Urothelium cell line (cell line): ENCODE data around the gene GMPR.

Experiments used
- DNase-seq: peaks from one replicate; pipeline ENCODE4 v3.0.0; 2011; ENCODE audit warnings: low spot score, mixed read lengths
- FAIRE-seq: peaks from 2 replicates; lab custom pipeline; 2011; peaks lifted over from hg19 to GRCh38; lab: Jason Lieb, UNC

The GMPR gene

DNA sequence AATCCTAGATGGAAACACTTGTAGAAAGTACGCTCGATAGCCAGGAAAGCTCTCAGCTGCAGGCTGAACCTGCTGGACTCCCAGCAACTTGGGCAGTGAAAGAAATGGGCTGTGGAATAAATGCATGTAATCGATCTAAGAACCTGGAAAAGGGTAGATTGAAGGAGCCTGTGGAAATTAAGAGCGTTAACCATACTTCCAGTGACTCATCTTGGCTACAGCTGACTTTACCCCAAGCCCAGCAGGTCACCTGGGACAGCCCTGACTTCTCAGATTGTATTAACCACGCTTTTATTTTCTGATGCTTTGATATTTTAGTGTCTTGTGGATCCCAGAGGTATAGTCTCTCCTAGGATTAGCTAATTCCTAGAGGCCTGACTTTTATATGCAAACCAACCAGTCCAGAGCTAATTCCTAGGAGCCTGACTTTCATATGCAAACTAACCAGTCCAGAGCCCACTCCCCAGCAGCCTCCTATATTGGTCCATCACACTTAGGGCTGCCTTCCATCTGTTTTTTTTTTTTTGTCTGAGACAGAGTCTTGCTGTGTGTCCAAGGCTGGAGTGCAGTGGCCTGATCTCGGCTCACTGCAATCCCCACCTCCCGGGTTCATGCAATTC lies 86.3 kb downstream of the GMPR start:
- DNase-seq (no peak), FAIRE-seq (no peak)

DNA sequence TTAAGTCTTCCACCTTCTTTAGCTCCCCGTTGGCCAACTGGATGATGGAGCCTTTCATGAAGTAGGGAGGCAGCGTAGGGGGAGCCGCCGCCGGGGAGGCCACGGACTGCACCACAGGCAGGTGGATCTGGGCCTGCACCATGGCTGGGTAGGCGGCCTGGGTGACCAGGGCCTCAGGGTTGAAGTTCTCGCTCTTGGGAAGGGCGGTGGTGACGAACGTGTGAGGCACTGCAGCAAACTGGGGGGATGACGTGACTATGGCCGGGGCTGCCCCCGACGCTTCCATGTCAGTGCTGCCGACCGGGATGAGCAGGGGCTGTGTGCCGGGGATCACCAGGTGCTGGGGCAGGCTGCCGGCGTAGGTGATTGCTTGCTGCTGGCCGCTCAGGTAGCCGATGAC lies 88.1 kb downstream of the GMPR start:
- no peak for DNase-seq
- no peak for FAIRE-seq

DNA sequence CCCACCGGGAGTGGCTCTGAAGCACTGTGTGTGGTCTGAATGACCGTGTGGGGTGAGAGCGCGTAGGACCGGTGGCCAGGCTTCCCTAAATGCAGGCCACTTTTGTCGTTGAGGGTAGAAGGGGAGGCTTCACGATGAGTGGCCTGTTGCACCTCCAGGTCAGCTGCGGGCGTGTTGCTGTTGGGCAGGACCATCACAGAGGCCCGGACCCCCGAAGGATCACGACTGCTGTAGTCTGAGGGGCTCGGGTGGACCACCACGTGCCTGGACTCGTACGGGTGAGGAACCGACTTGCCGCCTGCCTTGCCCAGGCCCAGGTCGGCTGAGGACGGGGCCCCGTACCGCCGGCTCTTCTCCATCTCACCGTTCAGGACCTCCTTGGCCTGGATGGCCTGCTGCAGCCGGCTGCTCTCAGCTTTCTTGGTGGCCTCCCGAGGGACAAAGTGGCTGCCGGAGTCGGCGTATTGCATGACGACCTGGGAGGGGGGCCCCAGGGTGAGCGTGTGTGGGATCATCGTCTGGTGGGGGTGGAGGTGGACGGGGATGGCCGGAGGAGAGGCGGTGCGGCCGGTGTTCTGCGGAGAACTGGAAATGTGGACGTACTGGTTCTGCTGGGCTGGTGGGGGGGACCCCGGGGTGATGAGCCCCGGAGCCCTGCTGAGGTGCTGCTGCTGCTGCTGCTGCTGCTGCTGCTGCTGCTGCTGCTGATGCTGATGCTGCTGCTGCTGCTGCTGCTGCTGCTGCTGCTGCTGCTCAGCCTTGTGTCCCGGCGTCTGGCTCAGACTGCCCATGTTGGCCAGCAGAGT lies 88.8 kb downstream of the GMPR start:
- no peak for DNase-seq
- FAIRE-seq, result no peak

DNA sequence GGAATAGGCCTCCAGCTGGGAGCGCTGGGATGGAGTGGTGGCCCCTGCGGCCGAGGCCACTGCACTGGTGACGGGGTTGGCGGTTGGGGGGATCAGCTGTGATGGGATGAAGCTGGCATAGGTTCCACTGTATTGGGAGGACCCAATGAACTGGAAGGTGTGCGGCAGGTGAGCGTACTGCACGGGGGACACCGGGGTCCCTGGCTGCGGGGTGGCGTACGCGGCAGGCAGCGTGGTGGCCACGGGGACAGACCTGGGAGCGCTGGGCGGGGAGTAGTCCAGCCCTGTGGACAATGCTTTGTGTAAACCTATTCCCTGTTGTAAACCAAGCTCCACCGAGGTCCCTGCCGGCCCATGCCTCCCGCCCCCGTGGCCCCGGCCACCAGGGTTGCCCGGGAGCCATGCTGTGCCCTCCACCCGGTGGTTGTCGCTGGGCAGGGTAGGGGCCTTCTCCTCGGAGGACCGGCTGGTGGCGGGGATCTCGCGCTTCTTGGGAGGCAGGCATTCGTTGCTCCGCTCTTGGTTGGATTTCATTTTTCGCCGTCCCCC lies 89.5 kb downstream of the GMPR start:
- DNase-seq (no peak), FAIRE-seq (no peak)

DNA sequence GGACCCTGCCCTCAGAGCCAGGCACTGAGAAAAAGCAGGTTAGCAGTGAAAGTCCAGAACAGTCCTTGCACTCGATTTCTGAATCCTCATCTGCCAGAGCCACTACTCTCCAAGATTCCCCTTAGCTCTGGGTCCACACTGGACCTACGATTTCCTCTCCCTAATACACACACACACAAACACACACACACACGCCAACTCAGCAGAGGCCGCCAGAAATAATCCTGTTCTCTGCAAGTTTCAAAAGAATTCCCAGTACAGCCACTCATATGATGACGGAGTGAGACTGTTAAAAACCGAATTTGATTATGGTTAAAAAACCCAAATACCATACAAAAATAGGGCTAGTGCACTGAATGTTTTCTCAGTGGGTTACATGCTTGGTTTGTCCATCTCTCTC lies 90.8 kb downstream of the GMPR start:
- no peak for FAIRE-seq
- DNase-seq, result no peak

DNA sequence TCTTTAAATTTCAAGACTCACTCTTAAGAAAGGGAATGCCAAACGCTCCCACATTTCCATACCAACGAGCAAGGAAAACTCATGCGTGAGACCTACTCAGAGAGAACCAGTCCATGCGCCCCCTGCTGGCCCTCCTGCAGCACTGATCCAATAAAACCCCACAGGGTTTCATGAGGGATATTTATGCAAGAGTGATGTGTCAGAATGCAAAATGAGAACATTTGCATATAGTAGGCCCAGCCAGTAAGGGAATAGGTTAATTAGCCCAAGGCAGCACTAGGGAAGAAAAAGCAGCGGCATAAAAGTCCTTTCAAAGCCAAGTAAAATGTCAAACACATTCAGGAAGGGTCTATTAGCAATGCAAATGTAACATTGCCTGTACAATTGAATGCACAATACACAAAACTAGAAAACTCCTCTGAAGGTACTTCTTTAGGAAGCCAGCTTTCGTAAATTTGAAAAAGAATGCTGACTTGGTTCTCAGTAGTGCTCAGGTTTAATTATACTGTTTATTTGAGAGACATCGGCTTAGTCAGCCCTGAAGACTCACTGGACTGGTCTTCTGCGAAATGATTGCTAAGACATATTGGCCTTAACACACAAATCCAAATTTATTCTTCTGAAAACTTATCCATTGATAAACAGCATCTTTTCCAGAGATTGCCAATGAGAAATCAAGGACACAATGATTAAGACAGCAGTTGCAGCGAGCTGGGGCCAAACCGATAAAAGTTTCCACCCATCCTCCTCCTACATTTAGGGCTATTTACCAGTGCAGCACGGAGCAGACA lies 93.2 kb downstream of the GMPR start:
- peak; percentile 60 for DNase-seq
- no peak for FAIRE-seq

DNA sequence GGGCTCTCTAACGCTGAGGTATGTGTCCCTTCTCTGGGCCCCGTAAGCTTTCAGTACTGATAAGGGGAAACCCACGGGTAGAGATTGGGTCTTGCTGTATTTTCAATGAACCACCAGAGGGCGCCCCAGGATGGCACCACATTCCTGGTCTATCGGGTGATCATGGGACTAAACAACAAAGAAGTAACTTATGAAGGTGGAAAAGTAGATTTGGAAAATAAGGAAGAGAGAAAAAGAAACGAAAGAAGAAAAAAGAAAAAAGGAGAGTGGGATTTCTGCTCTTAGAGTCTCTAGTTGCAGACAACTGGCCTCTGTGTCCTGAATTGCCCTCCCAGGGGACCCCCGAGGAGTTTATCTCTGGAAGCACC lies 93.8 kb downstream of the GMPR start:
- FAIRE-seq (no peak), DNase-seq (peak; percentile 68)

DNA sequence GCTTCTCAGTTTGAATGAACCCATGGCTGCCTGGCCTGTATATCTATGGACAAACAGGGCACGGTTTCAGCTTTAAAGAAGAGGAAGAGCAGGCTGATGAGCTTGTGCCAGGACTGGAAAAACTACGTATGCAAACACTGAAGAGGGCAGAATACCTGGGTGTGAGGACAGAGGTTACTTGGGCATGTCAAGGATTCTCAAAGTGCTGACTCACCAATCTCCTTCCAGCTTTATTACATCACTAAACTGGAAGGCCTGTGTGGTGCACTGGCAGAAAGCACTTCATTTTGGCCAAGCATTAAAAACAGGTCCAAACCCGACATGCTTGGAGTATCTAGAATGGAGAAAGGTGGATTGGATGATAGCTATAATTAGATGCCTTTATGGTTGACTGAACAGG lies 95.2 kb downstream of the GMPR start:
- DNase-seq, result peak; percentile 52
- no peak for FAIRE-seq

DNA sequence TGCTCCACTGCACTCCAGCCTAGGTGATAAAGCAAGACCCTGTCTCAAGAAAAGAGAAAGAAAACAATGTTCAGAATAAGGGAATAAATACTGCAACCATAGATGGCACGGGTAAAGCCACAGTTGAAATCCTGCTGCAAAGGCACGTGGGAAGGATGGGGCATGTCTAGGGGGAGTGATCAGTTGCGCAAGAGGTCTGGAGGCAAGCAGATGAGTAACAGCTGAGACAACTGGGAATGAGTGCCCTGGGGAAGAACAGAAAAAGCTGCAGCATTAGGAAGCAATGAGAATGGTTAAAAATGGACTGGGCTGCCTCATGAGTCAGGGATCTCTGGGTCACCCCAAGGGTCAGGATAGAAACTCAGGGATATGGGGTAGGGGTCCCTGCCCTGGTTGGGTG lies 96.3 kb downstream of the GMPR start:
- FAIRE-seq (no peak), DNase-seq (peak; percentile 53)

DNA sequence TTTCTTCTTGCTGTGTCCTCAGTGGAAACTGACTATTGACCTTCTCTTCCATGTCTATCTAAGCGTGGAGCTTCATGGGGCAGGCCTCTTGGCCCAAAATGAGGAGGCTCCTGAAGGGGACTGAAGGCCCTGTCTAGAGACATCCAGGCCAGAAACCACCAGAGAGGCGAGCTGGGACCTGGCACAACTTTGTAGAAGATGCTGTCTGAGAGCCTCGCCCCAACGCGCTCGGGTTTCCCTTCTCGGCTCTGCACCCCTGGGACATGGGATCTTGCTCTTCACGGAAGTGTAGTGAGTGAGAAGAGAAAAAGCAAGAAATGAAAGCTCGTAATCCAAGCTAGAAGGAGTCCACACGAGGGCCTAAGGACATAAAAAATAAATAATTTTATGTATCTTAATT lies 96.8 kb downstream of the GMPR start:
- FAIRE-seq, result no peak
- no peak for DNase-seq

DNA sequence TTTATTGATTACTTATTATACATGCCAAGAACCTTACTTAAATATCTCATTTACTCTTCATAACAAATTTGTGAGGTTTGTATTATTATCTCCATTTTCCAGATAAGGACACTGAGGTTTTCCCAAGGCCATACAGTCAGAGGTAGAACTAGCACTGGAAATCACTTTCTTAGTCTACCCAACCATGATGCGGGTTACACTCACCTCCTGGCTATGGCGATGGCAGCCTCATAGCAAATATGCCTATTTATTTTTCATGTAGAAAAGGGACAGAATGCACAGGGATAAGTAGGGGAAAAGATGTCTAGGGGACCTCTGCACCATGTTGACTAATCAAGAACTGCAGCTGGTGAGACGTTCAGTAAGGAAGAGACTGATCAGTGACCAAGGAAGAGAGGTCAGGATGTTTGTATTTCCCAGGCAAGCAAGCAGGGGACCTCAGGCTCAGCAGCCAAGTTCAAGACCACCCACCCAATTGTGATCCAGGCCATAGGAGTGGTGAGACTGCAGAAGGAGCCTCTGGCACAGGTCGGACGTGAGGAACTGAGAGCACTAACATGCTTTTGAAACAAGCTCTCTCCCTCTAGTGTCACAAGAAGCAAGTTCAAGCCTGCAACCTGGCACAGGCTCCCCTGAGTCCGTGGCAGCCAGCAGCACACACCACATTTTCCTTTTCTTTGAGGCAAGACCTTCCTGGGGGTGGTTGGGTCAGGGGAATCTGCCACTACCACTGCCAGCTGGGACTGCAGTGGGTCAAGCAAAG lies 97.8 kb downstream of the GMPR start:
- no peak for DNase-seq
- FAIRE-seq, result no peak

DNA sequence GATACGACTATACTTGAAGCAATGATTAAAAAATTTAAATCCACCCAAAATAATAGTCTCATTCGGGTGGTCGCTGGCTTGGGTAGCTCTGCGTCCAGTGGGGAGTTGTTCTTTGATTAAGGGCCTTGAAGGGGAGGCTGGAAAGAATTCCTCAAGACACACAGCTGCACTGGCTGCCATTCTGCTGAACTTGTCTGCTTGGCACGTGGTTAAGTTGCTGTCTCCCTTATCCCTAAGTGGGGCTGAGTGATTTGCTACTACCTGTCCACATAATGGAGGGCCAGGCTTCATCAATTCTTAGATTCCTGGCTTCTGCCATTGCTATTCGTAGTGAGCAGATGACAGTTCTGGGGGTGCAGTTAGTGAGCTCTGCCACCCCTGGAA lies 98.5 kb downstream of the GMPR start:
- no peak for FAIRE-seq
- DNase-seq, result no peak

DNA sequence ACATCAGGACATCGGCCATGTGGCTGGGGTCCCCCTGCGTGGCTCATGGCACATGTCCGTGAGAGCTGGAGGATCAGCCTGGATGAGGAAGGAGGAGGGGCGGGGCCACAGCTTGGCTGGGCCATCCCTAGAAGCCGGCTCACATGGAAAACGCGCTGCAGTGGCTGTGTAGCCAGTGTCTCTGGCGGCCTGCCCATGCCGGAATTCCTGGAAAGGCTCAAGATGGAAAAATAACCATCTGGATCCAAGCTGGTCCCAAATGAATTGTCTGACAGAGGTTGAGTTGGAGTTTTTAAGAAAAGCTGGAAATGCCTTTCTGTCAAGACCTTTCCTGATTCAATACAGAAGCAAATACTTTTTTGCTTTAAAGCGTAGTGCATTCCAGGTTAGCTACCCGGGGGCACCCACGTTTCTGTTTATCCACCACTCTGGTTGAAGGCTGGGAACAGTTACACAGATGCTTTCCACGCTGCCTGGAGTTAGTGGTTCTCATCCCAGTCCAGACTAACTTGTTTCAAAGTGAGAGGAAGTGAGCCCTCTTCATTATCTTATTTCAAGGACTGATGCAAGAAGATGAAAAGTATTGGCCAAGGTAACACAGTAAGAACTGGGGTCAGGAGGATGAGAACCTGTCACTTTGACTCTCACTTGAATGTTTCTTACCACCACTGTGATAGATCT lies 99.0 kb downstream of the GMPR start:
- FAIRE-seq (no peak), DNase-seq (peak; percentile 61)

DNA sequence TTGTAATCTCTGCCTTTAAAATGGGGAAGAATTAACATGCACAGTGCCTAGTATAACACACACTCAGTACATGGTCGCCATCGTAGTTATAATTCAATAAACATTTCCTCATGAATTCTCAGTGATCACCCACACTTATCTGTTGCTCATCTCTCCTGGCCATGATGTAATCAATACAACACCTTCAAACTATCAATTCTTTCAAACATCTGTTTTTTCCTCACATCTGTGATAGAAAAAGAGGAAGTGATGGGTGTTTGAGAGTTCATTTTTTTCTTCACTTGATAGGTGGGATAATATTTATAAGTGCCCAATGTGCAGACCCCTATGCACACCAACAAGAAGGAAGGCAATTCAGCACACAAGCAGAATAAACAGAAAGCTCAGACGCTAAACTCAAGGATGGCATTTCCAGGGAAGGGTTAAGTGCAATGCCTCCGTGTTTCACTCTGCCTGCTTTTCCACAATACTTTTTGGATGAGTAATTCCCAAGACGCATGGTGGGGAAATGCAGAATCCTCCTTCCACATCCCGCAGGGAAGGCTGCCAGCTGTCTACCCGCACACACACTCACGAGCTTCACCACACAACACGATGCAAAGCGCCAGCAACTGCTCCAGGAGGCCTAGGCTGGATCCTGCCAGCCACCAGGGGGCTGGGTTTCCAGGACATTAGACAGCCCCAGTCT lies 100.3 kb downstream of the GMPR start:
- FAIRE-seq, result no peak

DNA sequence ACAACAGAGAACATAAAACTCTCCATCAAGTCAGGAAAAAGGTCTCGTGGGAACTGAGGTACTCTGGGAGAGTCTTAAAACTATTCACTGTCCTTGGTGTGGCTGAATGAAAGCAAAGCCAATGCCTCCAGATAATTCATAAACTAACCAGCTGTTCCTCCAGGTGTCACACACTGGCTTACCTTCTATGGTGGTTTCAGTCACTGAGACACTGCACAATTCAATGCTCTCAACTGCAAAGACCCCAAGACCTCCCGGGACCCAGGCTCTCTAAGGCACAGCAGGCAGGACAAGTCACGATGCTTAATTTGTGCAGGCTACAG lies 100.8 kb downstream of the GMPR start:
- FAIRE-seq (no peak), DNase-seq (no peak)

More for the DNA sequence above, 100.3 kb downstream of the GMPR start:
- peak; percentile 88 for DNase-seq

DNA sequence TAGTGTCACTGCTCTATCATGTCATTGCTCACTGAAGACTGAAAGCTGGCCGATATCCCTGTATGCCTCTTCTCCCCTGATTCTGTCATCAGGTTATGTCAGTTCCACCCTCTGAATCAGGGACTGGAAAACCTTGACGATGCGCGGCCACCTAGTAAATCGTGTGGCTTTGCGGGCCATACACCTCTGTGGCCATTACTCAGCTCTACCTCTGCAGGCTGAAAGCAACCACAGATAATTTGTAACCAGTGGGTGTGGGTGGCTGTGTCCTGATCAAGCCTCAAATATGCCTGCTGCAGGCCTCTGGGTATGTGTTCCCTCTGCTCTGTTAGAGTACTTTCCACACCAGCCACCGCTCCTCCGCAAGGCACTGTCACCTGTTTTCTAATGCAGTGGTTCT lies 105.2 kb downstream of the GMPR start:
- FAIRE-seq, result no peak

DNA sequence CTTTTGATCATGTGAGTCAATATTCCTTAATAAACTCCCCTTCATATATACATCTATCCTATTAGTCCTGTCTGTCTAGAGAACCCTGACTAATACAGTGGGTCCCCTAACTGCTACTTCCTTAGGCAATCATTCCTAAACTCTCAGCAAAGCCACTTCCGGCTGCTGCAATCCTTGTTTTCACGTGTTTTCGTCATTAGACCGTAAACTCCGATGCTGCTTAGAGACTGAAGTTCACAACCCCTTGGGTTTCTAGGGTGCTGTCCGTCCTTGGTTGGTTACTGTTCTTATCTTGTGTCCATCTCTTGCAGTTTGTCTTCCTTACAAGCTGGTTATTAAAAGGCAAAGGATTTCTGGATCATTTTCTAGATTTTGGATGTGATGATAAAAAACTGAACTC lies 106.4 kb downstream of the GMPR start:
- FAIRE-seq, result no peak
- no peak for DNase-seq

More for the DNA sequence above, 105.2 kb downstream of the GMPR start:
- DNase-seq, result no peak
